HCT116 (cell line): Measurements from ENCODE around the gene TCF12. TPM values are rescaled to one million over a fixed set of nuclear protein-coding genes. Genes with fewer than 3 reads are reported as not detected.

ENCODE experiments used
- ATAC-seq: fragments of 200-7000 bp; cut with Tn5 transposase; 2 replicates; pipeline ENCODE4 v1.9.1; 2020; ENCODE audit warnings: mild to moderate bottlenecking, moderate library complexity
- BruUV-seq: library from RNA; stranded (reverse); fragments of 400-500 nt; replicated peaks from 2 replicates; lab custom pipeline; 2021; lab: Mats Ljungman, UMichigan
- CTCF ChIA-PET: fragments of 300-600 bp; sonication (Branson Sonifier 250); formaldehyde crosslinking; loops from one replicate; lab custom pipeline; 2021; ENCODE audit warnings: antibody characterized with exemption; lab: Charles Lee
- POLR2A ChIA-PET: fragments of 300-600, 350-600 bp; sonication (Branson Sonifier 250); formaldehyde crosslinking; loops from one replicate; lab custom pipeline; 2021; ENCODE audit warnings: antibody characterized with exemption; lab: Charles Lee
- RAD21 ChIA-PET, 2 experiments: fragments of 300-600 bp; sonication (Branson Sonifier 250); formaldehyde crosslinking; loops; one replicate each; lab custom pipeline; 2023; ENCODE audit warnings: low total read pairs in 2 of 2; ENCODE audit not compliant: uncharacterized antibody in 2 of 2, unreplicated experiment in 2 of 2, low non-redundant PET in 1 of 2; lab: Charles Lee
- DNase-seq: peaks from one replicate; pipeline ENCODE4 v3.0.0-alpha.2; 2010; ENCODE audit warnings: low read depth, low spot score
- H2AFZ ChIP-seq: fragments of 200-600 bp; shearing (Covaris generic), sonication (generic); 2 replicates; pipeline ENCODE4 v1.6.1; 2017; ENCODE audit warnings: low read depth, mixed run types, mixed read lengths, antibody characterized with exemption, low read length; ENCODE audit not compliant: poor library complexity, severe bottlenecking
- H3K27ac ChIP-seq: 2 replicates; pipeline ENCODE4 v1.5.1; 2012; ENCODE audit warnings: low read depth, low read length
- H3K27me3 ChIP-seq: fragments of 200-600 bp; sonication (generic); 2 replicates; pipeline ENCODE4 v1.6.1; 2016; ENCODE audit warnings: mixed run types, low read length, mixed read lengths; ENCODE audit not compliant: insufficient read depth
- H3K36me3 ChIP-seq, 2 experiments: fragments of 200-500 bp in 1 of 2; fragments of 200-600 bp in 1 of 2; sonication (Bioruptor generic) in 1 of 2; sonication (generic) in 1 of 2; 2 replicates each; pipeline versions ENCODE4 v1.5.1 to v1.6.1; 2014 to 2016; ENCODE audit warnings: low read length in 2 of 2, inconsistent platforms in 1 of 2, mixed read lengths in 1 of 2, mixed run types in 1 of 2; ENCODE audit not compliant: insufficient read depth in 2 of 2, control insufficient read depth in 1 of 2
- H3K4me1 ChIP-seq, 2 experiments: fragments of 200-600 bp in 1 of 2; sonication (generic) in 1 of 2; 2 replicates each; pipeline versions ENCODE4 v1.5.1 to v1.6.1; 2012 to 2017; ENCODE audit warnings: low read length in 2 of 2, inconsistent platforms in 1 of 2, mild to moderate bottlenecking in 1 of 2, mixed read lengths in 1 of 2, mixed run types in 1 of 2, moderate library complexity in 1 of 2; ENCODE audit not compliant: insufficient read depth in 2 of 2, control insufficient read depth in 1 of 2
- H3K4me2 ChIP-seq: fragments of 200-600 bp; sonication (generic); 2 replicates; pipeline ENCODE4 v1.6.1; 2017; ENCODE audit warnings: mixed run types, low read length, mixed read lengths
- H3K4me3 ChIP-seq, 2 experiments: fragments of 200-600 bp in 1 of 2; sonication (generic) in 1 of 2; replicated peaks in 1 of 2; 2 replicates each; pipeline ENCODE4 v1.5.1; 2011 to 2016; ENCODE audit warnings: low read length in 2 of 2, control low read depth in 1 of 2, low read depth in 1 of 2, mild to moderate bottlenecking in 1 of 2, mixed read lengths in 1 of 2, mixed run types in 1 of 2
- H3K79me2 ChIP-seq: fragments of 200-600 bp; sonication (generic); 2 replicates; pipeline ENCODE4 v1.6.1; 2017; ENCODE audit warnings: mild to moderate bottlenecking, mixed run types, low read length, moderate library complexity, mixed read lengths; ENCODE audit not compliant: insufficient read depth
- H3K9ac ChIP-seq: fragments of 200-600 bp; sonication (generic); 2 replicates; pipeline ENCODE4 v1.6.1; 2016; ENCODE audit warnings: low read length, mixed read lengths
- H3K9me2 ChIP-seq: fragments of 200-600 bp; sonication (generic), shearing (Covaris generic); 2 replicates; pipeline ENCODE4 v1.6.1; 2017; ENCODE audit warnings: mixed run types, mild to moderate bottlenecking, moderate library complexity; ENCODE audit not compliant: insufficient read depth
- H3K9me3 ChIP-seq, 2 experiments: fragments of 200-500 bp in 1 of 2; fragments of 200-600 bp in 1 of 2; sonication (Bioruptor generic) in 1 of 2; sonication (generic) in 1 of 2; 2 replicates each; pipeline ENCODE4 v1.6.1; 2014 to 2017; ENCODE audit warnings: low read length in 2 of 2, mixed read lengths in 2 of 2, inconsistent platforms in 1 of 2, low read depth in 1 of 2, mild to moderate bottlenecking in 1 of 2, mixed run types in 1 of 2, moderate library complexity in 1 of 2; ENCODE audit not compliant: control insufficient read depth in 1 of 2, insufficient read depth in 1 of 2
- H4K20me1 ChIP-seq: fragments of 200-600 bp; sonication (generic), shearing (Covaris generic); 2 replicates; pipeline ENCODE4 v1.6.1; 2017; ENCODE audit warnings: mixed run types, mild to moderate bottlenecking, moderate library complexity; ENCODE audit not compliant: insufficient read depth
- CBX3 ChIP-seq: IDR thresholded peaks from 2 replicates; pipeline ENCODE4 v1.6.1; 2012; ENCODE audit warnings: low read depth
- CEBPB ChIP-seq: IDR thresholded peaks from 2 replicates; pipeline ENCODE4 v1.6.1; 2012; ENCODE audit warnings: low read depth
- EZH2phosphoT487 ChIP-seq: fragments of 200-600 bp; IDR thresholded peaks from 2 replicates; pipeline ENCODE4 v1.6.1; 2018; ENCODE audit warnings: antibody characterized with exemption, borderline replicate concordance
- FOSL1 ChIP-seq: IDR thresholded peaks from 2 replicates; pipeline ENCODE4 v1.6.1; 2012; ENCODE audit warnings: low read depth
- JUND ChIP-seq: IDR thresholded peaks from 2 replicates; pipeline ENCODE4 v1.6.1; 2012
- POLR2A ChIP-seq: IDR thresholded peaks from 2 replicates; pipeline ENCODE4 v1.7.0; 2011; ENCODE audit warnings: borderline replicate concordance; ENCODE audit not compliant: insufficient read depth, insufficient read length; ENCODE audit errors: extremely low read depth
- POLR2AphosphoS5 ChIP-seq: IDR thresholded peaks from 2 replicates; pipeline ENCODE4 v1.6.1; 2011; ENCODE audit warnings: mild to moderate bottlenecking, low read depth, low read length, moderate library complexity
- SP1 ChIP-seq: IDR thresholded peaks from 2 replicates; pipeline ENCODE4 v1.6.1; 2012; ENCODE audit warnings: low read depth
- SRF ChIP-seq: IDR thresholded peaks from 2 replicates; pipeline ENCODE4 v1.6.1; 2012; ENCODE audit warnings: low read depth
- TCF7L2 ChIP-seq: IDR thresholded peaks from 2 replicates; pipeline ENCODE4 v1.7.0; 2011; ENCODE audit warnings: borderline replicate concordance, inconsistent platforms; ENCODE audit not compliant: insufficient read depth, insufficient read length; ENCODE audit errors: extremely low read depth
- YY1 ChIP-seq: IDR thresholded peaks from 2 replicates; pipeline ENCODE4 v1.6.1; 2011; ENCODE audit warnings: low read length, low read depth, moderate library complexity, mild to moderate bottlenecking; ENCODE audit not compliant: insufficient replicate concordance; ENCODE audit errors: extremely low read depth
- ZFX ChIP-seq: fragments of 450-650 bp; IDR thresholded peaks from 2 replicates; pipeline ENCODE4 v1.6.1; 2017
- ZNF274 ChIP-seq: fragments of 200-500 bp; sonication (Bioruptor generic); IDR thresholded peaks from 2 replicates; pipeline ENCODE4 v1.6.1; 2014; ENCODE audit warnings: mild to moderate bottlenecking, low read depth, low read length, inconsistent platforms
- intact Hi-C: fragments of 100-400 bp; cut with micrococcal nuclease; formaldehyde crosslinking; loops from 2 replicates; pipeline ENCODE4 v1.10.0; 2022
- total RNA-seq: library from RNA; stranded (reverse); gene quantifications from one replicate; pipeline ENCODE4 v1.2.1, GENCODE V29; 2021; ENCODE audit not compliant: unreplicated experiment
- TF ChIP-seq, protein P1 (sequence below): IDR thresholded peaks from 2 replicates; pipeline ENCODE4 v1.6.1; 2012; ENCODE audit warnings: low read depth

TCF12 gene
- total RNA-seq, 1 experiment from 2014 or later: 71.6 TPM

DNA sequence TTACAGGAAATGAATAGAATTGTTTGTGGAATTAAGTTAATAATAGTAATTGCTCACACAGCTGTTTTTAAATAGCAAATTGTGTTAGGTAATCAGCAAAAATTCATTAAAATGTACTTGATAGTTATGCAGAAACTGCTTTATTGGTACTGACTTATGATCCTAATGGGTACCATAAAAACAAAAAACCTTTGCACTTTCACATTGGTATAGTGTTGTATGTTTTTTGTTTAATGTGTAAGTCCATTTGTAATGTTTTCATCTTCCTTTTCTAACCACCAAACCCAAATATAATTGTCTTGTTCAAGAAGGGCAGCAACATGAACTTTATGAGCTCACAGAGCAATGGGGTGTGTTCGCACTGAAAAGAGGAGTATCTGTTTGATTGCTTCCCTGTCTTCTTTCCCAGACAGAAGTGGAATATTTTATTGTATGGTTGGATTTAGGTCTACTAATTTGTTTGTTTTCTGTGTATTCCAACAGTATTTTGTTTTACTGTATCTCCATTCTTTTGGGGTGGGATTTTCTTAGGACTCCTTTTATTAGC lies 135.8 kb downstream of the TCF12 start:
- H3K4me3 ChIP-seq: no peak overlapping the region
- intact Hi-C loops: no loop called here
- ATAC-seq (no peak), DNase-seq (no peak)
- H3K9me2 ChIP-seq: no peaks in the 10 kb centered on the region
- H3K9me3 ChIP-seq: no peaks in the 10 kb centered on the region
- peaks cover 82% of the 10 kb centered on the region for H3K79me2 ChIP-seq
- ChIA-PET RAD21 (no interaction called here), POLR2A (interaction anchor here (0.7 to 1.0 kb wide), 2 partner anchors 30 to 131 kb away, joined by 3 read pairs; no protein-coding TSS in a partner anchor), CTCF (no interaction called here)
- H3K9ac ChIP-seq: no peak overlapping the region
- H3K27ac ChIP-seq: no peak overlapping the region
- H4K20me1 ChIP-seq: peaks cover 4% of the 10 kb centered on the region; the same call in 1 of the 2 replicates
- TF ChIP-seq, protein P1, sequence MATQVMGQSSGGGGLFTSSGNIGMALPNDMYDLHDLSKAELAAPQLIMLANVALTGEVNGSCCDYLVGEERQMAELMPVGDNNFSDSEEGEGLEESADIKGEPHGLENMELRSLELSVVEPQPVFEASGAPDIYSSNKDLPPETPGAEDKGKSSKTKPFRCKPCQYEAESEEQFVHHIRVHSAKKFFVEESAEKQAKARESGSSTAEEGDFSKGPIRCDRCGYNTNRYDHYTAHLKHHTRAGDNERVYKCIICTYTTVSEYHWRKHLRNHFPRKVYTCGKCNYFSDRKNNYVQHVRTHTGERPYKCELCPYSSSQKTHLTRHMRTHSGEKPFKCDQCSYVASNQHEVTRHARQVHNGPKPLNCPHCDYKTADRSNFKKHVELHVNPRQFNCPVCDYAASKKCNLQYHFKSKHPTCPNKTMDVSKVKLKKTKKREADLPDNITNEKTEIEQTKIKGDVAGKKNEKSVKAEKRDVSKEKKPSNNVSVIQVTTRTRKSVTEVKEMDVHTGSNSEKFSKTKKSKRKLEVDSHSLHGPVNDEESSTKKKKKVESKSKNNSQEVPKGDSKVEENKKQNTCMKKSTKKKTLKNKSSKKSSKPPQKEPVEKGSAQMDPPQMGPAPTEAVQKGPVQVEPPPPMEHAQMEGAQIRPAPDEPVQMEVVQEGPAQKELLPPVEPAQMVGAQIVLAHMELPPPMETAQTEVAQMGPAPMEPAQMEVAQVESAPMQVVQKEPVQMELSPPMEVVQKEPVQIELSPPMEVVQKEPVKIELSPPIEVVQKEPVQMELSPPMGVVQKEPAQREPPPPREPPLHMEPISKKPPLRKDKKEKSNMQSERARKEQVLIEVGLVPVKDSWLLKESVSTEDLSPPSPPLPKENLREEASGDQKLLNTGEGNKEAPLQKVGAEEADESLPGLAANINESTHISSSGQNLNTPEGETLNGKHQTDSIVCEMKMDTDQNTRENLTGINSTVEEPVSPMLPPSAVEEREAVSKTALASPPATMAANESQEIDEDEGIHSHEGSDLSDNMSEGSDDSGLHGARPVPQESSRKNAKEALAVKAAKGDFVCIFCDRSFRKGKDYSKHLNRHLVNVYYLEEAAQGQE: no peak
- TF ChIP-seq FOSL1 (no peak), POLR2AphosphoS5 (no peak), SP1 (no peak), CBX3 (no peak), TCF7L2 (no peak), POLR2A (no peak), YY1 (no peak), ZFX (no peak), EZH2phosphoT487 (no peak), SRF (no peak), JUND (no peak), ZNF274 (no peak), CEBPB (no peak)
- no peaks in the 10 kb centered on the region for H3K36me3 ChIP-seq
- no peak overlapping the region for H2AFZ ChIP-seq
- H3K4me2 ChIP-seq: no peak overlapping the region
- peaks cover 0 to 2% of the 10 kb centered on the region in 2 experiments; a peak in 1 of 4 replicates for H3K4me1 ChIP-seq
- no peaks in the 10 kb centered on the region for H3K27me3 ChIP-seq
- no TSS peak for BruUV-seq
